K562 (cell line): ENCODE measurements around the gene FAM120B. TPM values are rescaled to one million over a fixed set of nuclear protein-coding genes. Genes with fewer than 3 reads are reported as not detected.

Experiments
- ATAC-seq: fragments of 200-7000 bp; cut with Tn5 transposase; 3 replicates; pipeline ENCODE4 v1.9.1; 2020; ENCODE audit warnings: moderate library complexity
- BruUV-seq: library from RNA; stranded (reverse); fragments of 400-500 nt; replicated peaks from 2 replicates; lab custom pipeline; 2021; lab: Mats Ljungman, UMichigan
- CTCF ChIA-PET: fragments of 300-600 bp; formaldehyde crosslinking; extraction: SDS; loops from one replicate; lab custom pipeline; 2021; ENCODE audit warnings: low intra/inter-chr PET ratio; lab: Yijun Ruan, JAX
- POLR2A ChIA-PET: fragments of 300-600, 350-650 bp; sonication (Branson Sonifier 250); formaldehyde crosslinking; extraction: SDS; loops from one replicate; lab custom pipeline; 2021; ENCODE audit warnings: antibody characterized with exemption, inconsistent platforms; lab: Yijun Ruan, JAX
- DNase-seq, 4 experiments: peaks; one replicate each; pipeline versions ENCODE4 v3.0.0 to v3.0.0-alpha.2; 2011 to 2018; ENCODE audit warnings: low spot score in 3 of 4, mixed read lengths in 3 of 4; ENCODE audit errors: extremely low read depth in 1 of 4
- FAIRE-seq: peaks from 2 replicates; lab custom pipeline; 2011; peaks lifted over from hg19 to GRCh38; lab: Jason Lieb, UNC
- H2AFZ ChIP-seq: 2 replicates; pipeline ENCODE4 v1.6.0; 2011; ENCODE audit warnings: low read depth, low read length, control low read depth, inconsistent platforms
- H3K27ac ChIP-seq: fragments of 200-600 bp; 3 replicates; pipeline ENCODE4 v1.8.0; 2011; ENCODE audit warnings: low read depth, mild to moderate bottlenecking, control low read depth, inconsistent platforms, low read length, moderate library complexity, mixed read lengths; ENCODE audit errors: extremely low read depth
- H3K27me3 ChIP-seq, 2 experiments: fragments of 300-600 bp in 1 of 2; 2 replicates in 1 of 2; 3 replicates in 1 of 2; pipeline versions ENCODE4 v1.6.0 to v1.8.0; 2011; ENCODE audit warnings: inconsistent platforms in 2 of 2, low read length in 2 of 2, mild to moderate bottlenecking in 1 of 2, mixed read lengths in 1 of 2, moderate library complexity in 1 of 2; ENCODE audit not compliant: control insufficient read depth in 2 of 2, insufficient read depth in 2 of 2
- H3K36me3 ChIP-seq: fragments of 300-600 bp; 3 replicates; pipeline ENCODE4 v1.8.0; 2011; ENCODE audit warnings: mild to moderate bottlenecking, low read length, inconsistent platforms; ENCODE audit not compliant: control insufficient read depth, insufficient read depth
- H3K4me1 ChIP-seq, 2 experiments: fragments of 200-600 bp in 1 of 2; replicated peaks in 1 of 2; 2 replicates in 1 of 2; 3 replicates in 1 of 2; pipeline versions ENCODE4 v1.5.1 to v1.8.0; 2011; ENCODE audit warnings: inconsistent platforms in 2 of 2, low read length in 2 of 2, mild to moderate bottlenecking in 1 of 2, mixed read lengths in 1 of 2, moderate library complexity in 1 of 2; ENCODE audit not compliant: control insufficient read depth in 2 of 2, insufficient read depth in 2 of 2
- H3K4me2 ChIP-seq: 2 replicates; pipeline ENCODE4 v1.6.1; 2011; ENCODE audit warnings: low read length, control low read depth, inconsistent platforms, mixed read lengths; ENCODE audit not compliant: insufficient read depth
- H3K4me3 ChIP-seq: fragments of 200-600 bp; sonication (generic), shearing (Covaris generic); 2 replicates; pipeline ENCODE4 v1.5.1; 2016; ENCODE audit warnings: control low read depth, inconsistent platforms
- H3K79me2 ChIP-seq: fragments of 200-600 bp; 3 replicates; pipeline ENCODE4 v1.8.0; 2011; ENCODE audit warnings: low read length, inconsistent platforms; ENCODE audit not compliant: control insufficient read depth, insufficient read depth
- H3K9ac ChIP-seq, 2 experiments: 2 replicates each; pipeline versions ENCODE4 v1.6.0 to v1.6.1; 2011; ENCODE audit warnings: low read depth in 2 of 2, low read length in 2 of 2, control low read depth in 1 of 2, inconsistent platforms in 1 of 2, mild to moderate bottlenecking in 1 of 2, mixed read lengths in 1 of 2; ENCODE audit not compliant: insufficient read depth in 1 of 2
- H3K9me1 ChIP-seq: one replicate; pipeline ENCODE4 v1.6.0; 2011; ENCODE audit warnings: inconsistent platforms, mild to moderate bottlenecking, low read length, moderate library complexity; ENCODE audit not compliant: control insufficient read depth, insufficient read depth
- H3K9me3 ChIP-seq: replicated peaks from 2 replicates; pipeline ENCODE4 v1.5.1; 2011; ENCODE audit warnings: low read depth, low read length, inconsistent platforms; ENCODE audit not compliant: control insufficient read depth, insufficient read depth
- H4K20me1 ChIP-seq: replicated peaks from 2 replicates; pipeline ENCODE4 v1.6.1; 2011; ENCODE audit warnings: low read length, inconsistent platforms, mixed read lengths; ENCODE audit not compliant: control insufficient read depth, insufficient read depth
- KAT2B ChIP-seq: IDR thresholded peaks from one replicate; pipeline ENCODE4 v1.6.1; 2012; ENCODE audit warnings: low read depth, mild to moderate bottlenecking, control low read depth, inconsistent platforms, low read length, moderate library complexity
- ZFP1 ChIP-seq: fragments of 450-650 bp; formaldehyde crosslinking; IDR thresholded peaks from 2 replicates; pipeline ENCODE4 v1.4.0; 2020; ENCODE audit warnings: mild to moderate bottlenecking, mixed read lengths
- WGBS: fragments of 100-300 bp; shearing (Covaris generic); methylation state at CpG from one replicate; pipeline ENCODE4 v1.1.6; 2016; ENCODE audit warnings: low coverage, mixed read lengths; ENCODE audit not compliant: insufficient coverage; ENCODE audit errors: missing lambda C conversion rate; 5-methylcytosine and 5-hydroxymethylcytosine counted together
- in situ Hi-C: fragments of 300-500 bp; cut with MboI; formaldehyde crosslinking; loops from 4 replicates; pipeline ENCODE4 v1.15.0; 2018; ENCODE audit warnings: inconsistent platforms, mixed read lengths
- intact Hi-C: fragments of 100-400 bp; cut with micrococcal nuclease; formaldehyde crosslinking; loops from 2 replicates; pipeline ENCODE4 v1.14.2; 2022
- polyA plus RNA-seq, 8 experiments: library from polyadenylated mRNA; depleted of rRNA in 4 of 8; stranded (reverse) in 5 of 8; unstranded in 3 of 8; fragments of >200 nt; fragmentation: Nextera tagmentation in 2 of 8; fragmentation: Illumina TruSeq in 1 of 8; extraction: Ambion mirVana in 2 of 8; extraction: Trizol in 1 of 8; gene quantifications; 2 replicates each; pipeline versions ENCODE4 v1.2.1 to v1.2.3, GENCODE V29; 2011 to 2014; ENCODE audit warnings: inconsistent platforms in 1 of 8, missing spikeins in 1 of 8
- total RNA-seq, 7 experiments: library from RNA; depleted of rRNA in 6 of 7; stranded (reverse); fragments of >200 nt in 6 of 7; fragmentation: Illumina TruSeq in 2 of 7; extraction: Trizol in 2 of 7; gene quantifications; 2 replicates each; pipeline versions ENCODE4 v1.2.1 to v1.2.3, GENCODE V29; 2011 to 2021; ENCODE audit warnings: low replicate concordance in 1 of 7
- TF ChIP-seq, protein P1 (sequence below), 3 experiments: IDR thresholded peaks in 2 of 3; conservative IDR thresholded peaks in 1 of 3; 2 replicates each; pipeline ENCODE4 v1.5.1; 2011 to 2012; ENCODE audit warnings: low read length in 3 of 3, mild to moderate bottlenecking in 3 of 3, control low read depth in 2 of 3, improper control_type of control experiment in 1 of 3, inconsistent platforms in 1 of 3, low read depth in 1 of 3, mixed read lengths in 1 of 3, moderate library complexity in 1 of 3; ENCODE audit not compliant: insufficient read depth in 2 of 3
- TF ChIP-seq, protein P2 (sequence below), 2 experiments: fragments of 450-650 bp in 1 of 2; sonication (generic) in 1 of 2; formaldehyde crosslinking in 1 of 2; IDR thresholded peaks in 1 of 2; conservative IDR thresholded peaks in 1 of 2; 2 replicates each; pipeline versions ENCODE4 v1.6.1 to v1.8.1; 2016 to 2023; ENCODE audit warnings: mild to moderate bottlenecking in 2 of 2, moderate library complexity in 2 of 2, inconsistent platforms in 1 of 2, missing genetic modification reagents in 1 of 2

The FAM120B gene
- total and polyA plus RNA-seq, 9 of the 15 experiments (the other 6 are each of a cell fraction or from before 2014, with no cell fraction given), result 3.5 to 22.6 (median 14.7) TPM

DNA sequence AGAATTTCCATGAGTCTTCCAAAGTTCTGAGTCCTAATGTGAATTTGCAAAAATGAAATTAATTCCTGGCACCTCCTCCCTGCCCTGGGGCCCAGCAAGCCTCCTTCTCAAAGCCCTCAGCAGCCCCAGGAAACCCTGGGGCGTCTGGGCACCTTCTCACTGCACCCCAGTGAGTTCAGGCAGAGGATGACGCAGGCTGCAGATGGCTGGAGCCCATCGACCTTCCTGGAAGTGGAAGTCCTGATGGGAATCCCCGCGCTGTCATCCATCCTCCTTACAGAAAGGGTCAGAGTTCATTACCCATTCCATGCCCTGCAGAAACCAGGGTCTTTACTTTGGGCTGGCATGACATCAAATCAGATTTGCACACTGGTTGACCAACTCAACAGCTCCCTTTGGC is 47.3 kb upstream of the FAM120B start:
- FAIRE-seq, result no peak
- POLR2A ChIA-PET, result no interaction called here

DNA sequence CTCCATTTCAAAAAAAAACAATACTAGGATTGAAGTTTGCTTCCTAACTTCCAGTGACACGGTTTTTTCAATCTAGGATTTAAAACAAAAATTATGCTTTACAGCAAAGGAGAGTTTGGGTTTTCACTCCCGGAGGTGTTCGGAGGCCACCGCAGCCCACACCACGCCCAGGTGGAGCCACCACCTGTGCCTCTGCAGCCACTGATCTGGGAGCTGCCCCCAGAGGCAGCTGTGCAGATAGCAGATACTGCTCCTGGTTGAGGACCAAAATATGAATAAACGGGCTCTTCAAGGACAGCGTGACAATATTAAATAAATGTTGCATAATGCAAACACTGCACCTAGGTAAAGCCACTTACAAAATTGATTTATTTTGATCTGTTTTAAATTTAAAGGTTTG is 45.9 kb upstream of the FAM120B start:
- WGBS, result 5% methylated on average over 7 of the region's 7 CpGs
- Histone ChIP-seq H3K4me3 (no peak overlapping the region), H3K4me1 (peaks cover 0 to 3% of the 10 kb centered on the region in 2 experiments; a peak in 2 of 5 replicates), H3K36me3 (no peaks in the 10 kb centered on the region), H3K79me2 (no peaks in the 10 kb centered on the region), H3K9me3 (0 out of 2 replicates have a peak, but pooled peaks cover 2% of the 10 kb centered on the region), H4K20me1 (no peaks in the 10 kb centered on the region; the same call in none of the 2 replicates), H2AFZ (no peak overlapping the region), H3K27me3 (peaks cover 57 to 90% of the 10 kb centered on the region in 2 experiments), H3K9me1 (no peaks in the 10 kb centered on the region), H3K4me2 (no peak overlapping the region), H3K9ac (no peak overlapping the region), H3K27ac (no peak overlapping the region)
- ATAC-seq (peak; percentile 85), DNase-seq (peak; percentile 35 to 56 (median 51)), FAIRE-seq (peak; percentile 65)
- in situ Hi-C loops (no loop called here), intact Hi-C loops (no loop called here)
- no TSS peak for BruUV-seq
- CTCF ChIA-PET, result no interaction called here
- POLR2A ChIA-PET, result interaction anchor here (1.4 kb wide), 1 partner anchor 9 kb away, joined by 3 read pairs; no protein-coding TSS in a partner anchor
- no peak for TF ChIP-seq ZFP1 (CRISPR knock-in tag)
- TF ChIP-seq, protein P1, sequence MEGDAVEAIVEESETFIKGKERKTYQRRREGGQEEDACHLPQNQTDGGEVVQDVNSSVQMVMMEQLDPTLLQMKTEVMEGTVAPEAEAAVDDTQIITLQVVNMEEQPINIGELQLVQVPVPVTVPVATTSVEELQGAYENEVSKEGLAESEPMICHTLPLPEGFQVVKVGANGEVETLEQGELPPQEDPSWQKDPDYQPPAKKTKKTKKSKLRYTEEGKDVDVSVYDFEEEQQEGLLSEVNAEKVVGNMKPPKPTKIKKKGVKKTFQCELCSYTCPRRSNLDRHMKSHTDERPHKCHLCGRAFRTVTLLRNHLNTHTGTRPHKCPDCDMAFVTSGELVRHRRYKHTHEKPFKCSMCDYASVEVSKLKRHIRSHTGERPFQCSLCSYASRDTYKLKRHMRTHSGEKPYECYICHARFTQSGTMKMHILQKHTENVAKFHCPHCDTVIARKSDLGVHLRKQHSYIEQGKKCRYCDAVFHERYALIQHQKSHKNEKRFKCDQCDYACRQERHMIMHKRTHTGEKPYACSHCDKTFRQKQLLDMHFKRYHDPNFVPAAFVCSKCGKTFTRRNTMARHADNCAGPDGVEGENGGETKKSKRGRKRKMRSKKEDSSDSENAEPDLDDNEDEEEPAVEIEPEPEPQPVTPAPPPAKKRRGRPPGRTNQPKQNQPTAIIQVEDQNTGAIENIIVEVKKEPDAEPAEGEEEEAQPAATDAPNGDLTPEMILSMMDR (IDR thresholded peaks at IDR 0.05 in 2 of 3, conservative IDR thresholded peaks at IDR 0.05 in 1 of 3; ENCODE audit: insufficient read depth in 2 of 3, low read depth in 1 of 3, low read length in 3 of 3), result peak; percentile 33 to 62 (median 48); a peak in 4 of 6 replicates

More for the DNA sequence above, 47.3 kb upstream of the FAM120B start:
- TF ChIP-seq KAT2B, result no peak
- TF ChIP-seq, protein P2, sequence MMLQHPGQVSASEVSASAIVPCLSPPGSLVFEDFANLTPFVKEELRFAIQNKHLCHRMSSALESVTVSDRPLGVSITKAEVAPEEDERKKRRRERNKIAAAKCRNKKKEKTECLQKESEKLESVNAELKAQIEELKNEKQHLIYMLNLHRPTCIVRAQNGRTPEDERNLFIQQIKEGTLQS (IDR thresholded peaks at IDR 0.05), result no peak
- TF ChIP-seq, protein P2 (CRISPR knock-in tag; conservative IDR thresholded peaks at IDR 0.05), result no peak
- TF ChIP-seq, all 486 proteins: peak for 0
- H3K9ac ChIP-seq, result no peak overlapping the region
- no peak overlapping the region for H3K4me2 ChIP-seq
- CTCF ChIA-PET, result no interaction called here
- no peaks in the 10 kb centered on the region; a peak in 1 of 5 replicates for H3K4me1 ChIP-seq
- H3K27me3 ChIP-seq, result peaks cover 63 to 90% of the 10 kb centered on the region in 2 experiments
- H3K79me2 ChIP-seq, result no peaks in the 10 kb centered on the region
- no peak overlapping the region for H2AFZ ChIP-seq
- H3K4me3 ChIP-seq, result no peak overlapping the region
- DNase-seq (no peak), ATAC-seq (no peak)
- no peaks in the 10 kb centered on the region; the same call in 1 of the 2 replicates for H4K20me1 ChIP-seq
- intact Hi-C loops, result no loop called here
- 0 out of 2 replicates have a peak, but pooled peaks cover 2% of the 10 kb centered on the region for H3K9me3 ChIP-seq
- H3K36me3 ChIP-seq, result no peaks in the 10 kb centered on the region
- WGBS, result 0% methylated on average over 5 of the region's 5 CpGs
- H3K27ac ChIP-seq, result no peak overlapping the region
- H3K9me1 ChIP-seq, result no peaks in the 10 kb centered on the region
- no TSS peak for BruUV-seq
- in situ Hi-C loops, result no loop called here
